ENCODE data around the gene ITGA11. TPM values are rescaled to one million over a fixed set of nuclear protein-coding genes. Genes with fewer than 3 reads are reported as not detected.

Gene ITGA11
- total and polyA plus RNA-seq, 8 donors, result 0.08 to 12.1 (median 2.0) TPM

DNA sequence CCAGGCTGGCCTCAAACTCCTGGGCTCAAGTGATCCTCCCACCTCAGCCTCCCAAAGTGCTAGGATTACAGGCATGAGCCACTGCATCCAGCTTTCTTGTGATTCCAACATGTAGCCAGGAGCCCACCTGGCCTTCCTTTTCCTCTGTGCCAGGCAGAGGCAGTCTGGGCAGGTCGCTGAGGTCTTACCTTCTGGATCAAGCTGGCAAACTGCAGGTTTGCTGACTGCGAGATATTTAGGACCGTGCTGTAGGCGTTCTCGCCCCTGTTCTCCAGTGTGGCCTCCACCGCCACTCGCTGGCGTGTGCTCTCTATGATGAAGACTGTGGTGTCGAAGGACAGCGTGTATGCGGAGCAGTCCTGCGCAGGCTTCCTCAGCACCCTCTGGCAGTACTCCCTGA is 112.0 kb downstream of the ITGA11 start:
- intact Hi-C loops (cut with DNase I; ENCODE audit: low total_unique reads), result no loop called here
- WGBS, 5 donors, result 87 to 95% (median 94%) methylated on average over 12 of the region's 12 CpGs

DNA sequence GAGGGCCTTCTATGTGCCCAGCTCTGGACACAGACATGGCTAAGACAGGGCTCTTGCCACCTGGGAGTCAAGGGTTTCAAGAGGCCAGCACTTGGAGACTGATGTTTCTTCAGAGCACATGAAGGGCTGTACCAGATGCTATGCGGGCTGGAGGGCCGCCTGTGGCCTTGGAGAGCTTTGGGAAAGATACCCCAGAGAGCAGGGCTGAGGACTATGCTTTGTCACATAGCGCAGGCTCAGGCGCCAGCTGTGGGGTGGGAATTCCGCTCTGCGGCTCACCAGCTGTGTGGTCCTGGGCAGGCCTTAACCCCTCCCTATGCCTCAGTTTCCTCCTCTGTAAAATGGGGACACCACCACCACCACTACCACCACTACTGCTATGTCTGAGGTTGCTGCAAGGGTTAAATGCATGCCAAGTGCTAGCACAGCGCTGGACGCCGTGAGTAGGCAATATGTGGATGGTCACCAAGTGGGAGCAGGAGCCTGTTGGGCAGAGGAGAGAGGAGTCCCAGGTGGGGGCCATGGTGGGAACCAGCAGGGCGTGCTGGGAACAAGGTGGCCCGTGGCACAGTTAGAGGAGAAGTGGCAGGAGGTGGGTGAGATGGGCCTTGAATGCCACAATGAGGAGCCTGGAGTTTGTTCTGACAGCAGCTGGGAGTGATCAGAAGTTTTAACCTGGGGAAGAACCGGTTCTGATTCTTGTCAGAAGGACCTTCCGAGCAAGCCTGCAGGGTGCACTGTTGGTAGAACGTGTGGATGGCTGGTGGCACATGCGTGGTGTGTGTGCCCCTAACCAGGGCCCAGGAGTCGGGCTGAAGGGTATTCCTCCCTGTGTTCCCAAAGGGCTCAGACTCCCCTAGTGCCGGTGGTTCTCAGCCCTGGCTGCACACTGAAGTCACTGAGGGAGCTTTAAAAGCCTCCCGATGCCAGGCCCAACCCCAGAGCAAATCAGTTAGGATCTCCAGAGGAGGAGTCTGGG is 112.7 kb downstream of the ITGA11 start:
- H3K27me3 ChIP-seq, result no peaks in the 10 kb centered on the region
- no peak overlapping the region for H3K27ac ChIP-seq
- H3K9me3 ChIP-seq, result no peaks in the 10 kb centered on the region
- intact Hi-C loops (cut with DNase I; ENCODE audit: low total_unique reads), result no loop called here
- no peak overlapping the region for H3K4me3 ChIP-seq
- no peak for DNase-seq
- H3K4me1 ChIP-seq, result no peaks in the 10 kb centered on the region
- no peaks in the 10 kb centered on the region for H3K36me3 ChIP-seq
- TF ChIP-seq EP300 (IDR thresholded peaks at IDR 0.05) (no peak), POLR2AphosphoS5 (IDR thresholded peaks at IDR 0.05) (no peak), POLR2A (IDR thresholded peaks at IDR 0.05) (no peak)
- TF ChIP-seq, protein P1, sequence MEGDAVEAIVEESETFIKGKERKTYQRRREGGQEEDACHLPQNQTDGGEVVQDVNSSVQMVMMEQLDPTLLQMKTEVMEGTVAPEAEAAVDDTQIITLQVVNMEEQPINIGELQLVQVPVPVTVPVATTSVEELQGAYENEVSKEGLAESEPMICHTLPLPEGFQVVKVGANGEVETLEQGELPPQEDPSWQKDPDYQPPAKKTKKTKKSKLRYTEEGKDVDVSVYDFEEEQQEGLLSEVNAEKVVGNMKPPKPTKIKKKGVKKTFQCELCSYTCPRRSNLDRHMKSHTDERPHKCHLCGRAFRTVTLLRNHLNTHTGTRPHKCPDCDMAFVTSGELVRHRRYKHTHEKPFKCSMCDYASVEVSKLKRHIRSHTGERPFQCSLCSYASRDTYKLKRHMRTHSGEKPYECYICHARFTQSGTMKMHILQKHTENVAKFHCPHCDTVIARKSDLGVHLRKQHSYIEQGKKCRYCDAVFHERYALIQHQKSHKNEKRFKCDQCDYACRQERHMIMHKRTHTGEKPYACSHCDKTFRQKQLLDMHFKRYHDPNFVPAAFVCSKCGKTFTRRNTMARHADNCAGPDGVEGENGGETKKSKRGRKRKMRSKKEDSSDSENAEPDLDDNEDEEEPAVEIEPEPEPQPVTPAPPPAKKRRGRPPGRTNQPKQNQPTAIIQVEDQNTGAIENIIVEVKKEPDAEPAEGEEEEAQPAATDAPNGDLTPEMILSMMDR (IDR thresholded peaks at IDR 0.05), result no peak
- 84 to 89% (median 87%) methylated on average over 16 to 18 of the region's 18 CpGs for WGBS, 5 donors

More for the DNA sequence above, 112.0 kb downstream of the ITGA11 start:
- no peaks in the 10 kb centered on the region for H3K9me3 ChIP-seq
- no peaks in the 10 kb centered on the region for H3K36me3 ChIP-seq
- no peak overlapping the region for H3K4me3 ChIP-seq
- no peak for TF ChIP-seq POLR2AphosphoS5 (IDR thresholded peaks at IDR 0.05)
- TF ChIP-seq, protein P1 (IDR thresholded peaks at IDR 0.05), result no peak
- no peak for TF ChIP-seq POLR2A (IDR thresholded peaks at IDR 0.05)
- no peak for TF ChIP-seq EP300 (IDR thresholded peaks at IDR 0.05)
- DNase-seq, result no peak
- no peak overlapping the region for H3K27ac ChIP-seq
- H3K27me3 ChIP-seq, result no peaks in the 10 kb centered on the region
- no peaks in the 10 kb centered on the region for H3K4me1 ChIP-seq

DNA sequence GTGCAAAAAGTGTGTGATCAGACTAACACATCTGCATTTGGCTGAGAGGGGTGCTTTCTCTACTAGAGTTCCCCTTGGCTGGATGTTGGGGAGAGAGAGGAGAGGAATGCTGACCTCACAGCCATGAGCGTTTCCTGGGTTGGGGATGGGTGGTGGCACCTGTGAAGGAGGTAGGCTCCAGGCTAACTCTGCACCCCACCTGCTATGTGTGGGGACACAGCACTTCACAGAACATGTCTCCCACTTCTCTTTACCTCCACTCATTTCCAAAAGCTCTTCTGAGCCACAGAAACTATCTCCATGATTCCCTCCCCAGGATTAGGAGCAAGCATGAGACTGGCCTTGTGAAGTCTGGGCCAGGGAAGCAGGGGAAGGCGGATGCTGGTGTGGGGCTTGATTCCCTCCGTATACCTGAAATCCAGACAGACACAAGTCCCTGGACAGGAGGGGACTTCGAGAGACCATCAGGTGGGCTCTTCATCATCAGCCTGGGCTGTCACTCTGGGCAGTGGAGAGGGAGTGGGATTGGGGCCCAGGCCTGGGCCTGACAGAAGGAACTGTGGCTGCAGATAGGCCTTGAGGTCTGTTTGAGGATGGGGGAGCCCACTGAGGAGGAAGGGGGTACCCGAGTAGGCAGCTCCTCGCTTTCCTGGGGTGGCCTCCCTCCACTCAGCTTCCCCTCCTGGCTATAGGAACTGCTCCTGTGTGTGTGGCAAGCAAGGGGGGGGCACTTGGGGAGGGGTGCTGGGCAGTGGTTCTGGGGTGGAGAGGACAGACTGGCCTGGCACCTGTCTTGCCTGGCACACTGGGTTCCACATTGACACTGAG is 113.7 kb downstream of the ITGA11 start:
- H3K9me3 ChIP-seq, result no peaks in the 10 kb centered on the region
- TF ChIP-seq EP300 (IDR thresholded peaks at IDR 0.05) (no peak), POLR2A (IDR thresholded peaks at IDR 0.05) (no peak)
- TF ChIP-seq, protein P1 (IDR thresholded peaks at IDR 0.05), result no peak
- no peak overlapping the region for H3K27ac ChIP-seq
- no peak overlapping the region for H3K4me3 ChIP-seq
- H3K27me3 ChIP-seq, result peaks cover 0 to 8% (median 0%) of the 10 kb centered on the region in 3 donors
- no peaks in the 10 kb centered on the region for H3K36me3 ChIP-seq
- intact Hi-C loops (cut with DNase I; ENCODE audit: low total_unique reads), result no loop called here
- no peak for DNase-seq
- WGBS, 5 donors, result 74 to 85% (median 81%) methylated on average over 5 to 6 of the region's 6 CpGs
- H3K4me1 ChIP-seq, result no peaks in the 10 kb centered on the region

DNA sequence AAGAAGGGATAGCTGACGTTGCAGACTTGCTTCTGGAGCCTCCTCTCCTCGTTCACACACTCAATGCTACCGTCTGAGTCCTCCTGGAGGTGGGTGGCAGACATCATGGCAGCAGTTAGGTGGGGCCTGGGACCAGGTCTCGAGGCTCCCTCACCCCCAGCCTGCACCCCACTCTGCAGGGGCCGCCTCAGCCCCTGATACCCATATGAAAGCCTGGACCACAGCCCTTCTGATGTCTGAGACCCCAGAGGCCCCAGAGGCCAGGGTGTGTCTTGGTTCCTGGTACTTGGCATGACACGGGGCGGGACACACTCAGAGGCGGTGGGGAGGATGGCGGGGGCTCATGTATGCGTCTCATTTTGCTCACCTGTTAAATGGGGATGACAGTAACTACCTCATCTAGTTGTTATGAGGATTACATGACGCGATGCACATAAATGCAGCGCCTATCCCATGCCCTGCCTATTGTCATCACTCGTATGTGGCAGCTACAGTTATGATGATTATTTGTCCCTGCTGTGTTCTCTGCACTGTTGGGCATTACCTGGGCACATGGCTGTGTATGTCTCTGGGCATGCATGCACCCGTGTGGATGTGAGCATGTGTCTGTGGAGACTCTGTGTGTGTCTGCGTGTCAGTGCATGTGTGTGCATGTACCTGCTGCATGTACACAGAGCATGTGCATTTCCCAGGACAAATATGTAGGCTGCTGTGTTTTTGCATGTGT is 114.5 kb downstream of the ITGA11 start:
- Histone ChIP-seq H3K36me3 (no peaks in the 10 kb centered on the region), H3K27ac (no peak overlapping the region), H3K27me3 (peaks cover 0 to 8% (median 0%) of the 10 kb centered on the region in 3 donors), H3K4me3 (no peak overlapping the region), H3K9me3 (no peaks in the 10 kb centered on the region), H3K4me1 (no peaks in the 10 kb centered on the region)
- TF ChIP-seq POLR2AphosphoS5 (IDR thresholded peaks at IDR 0.05), result no peak
- TF ChIP-seq EP300 (IDR thresholded peaks at IDR 0.05), result no peak
- TF ChIP-seq, protein P1 (IDR thresholded peaks at IDR 0.05), result no peak
- no peak for TF ChIP-seq POLR2A (IDR thresholded peaks at IDR 0.05)
- intact Hi-C loops (cut with DNase I; ENCODE audit: low total_unique reads), result no loop called here
- WGBS, 5 donors, result 78 to 88% (median 80%) methylated on average over 16 of the region's 16 CpGs
- no peak for DNase-seq

Measured in stomach (tissue), 9 donors.